Measurements from ENCODE around the gene ACSS3. TPM values are rescaled to one million over a fixed set of nuclear protein-coding genes. Genes with fewer than 3 reads are reported as not detected.
"Not testable (repeated sequence)": the region's sequence is repeated elsewhere in the genome, so short reads cannot be mapped to it uniquely, and the experiment has no call there.

Gene ACSS3
- polyA plus RNA-seq, 3 donors from 2014 or later = not detected

DNA sequence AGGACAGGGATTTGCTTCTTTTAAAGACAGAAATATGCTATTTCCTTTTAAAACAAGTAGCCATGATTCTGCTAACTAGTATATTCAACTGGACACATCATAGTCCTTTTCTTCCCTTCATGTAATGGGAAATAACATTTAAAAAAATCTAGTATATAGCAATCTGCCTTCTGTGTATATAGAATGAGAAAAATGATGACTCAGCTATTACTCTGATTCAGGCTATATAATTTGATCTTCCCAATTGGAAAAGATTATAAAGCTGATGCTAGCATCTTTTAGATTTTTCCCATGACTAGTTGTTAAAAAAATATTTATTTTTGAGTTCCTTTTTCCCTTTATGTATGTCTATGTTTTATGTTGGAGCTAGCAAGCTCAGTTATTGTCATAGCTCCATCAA, 86.9 kb downstream of the ACSS3 start:
- H3K27me3 Mint-ChIP-seq (ENCODE audit: low read depth in 3 of 3) = peaks cover 0 to 4% (median 0%) of the 10 kb centered on the region in 3 donors
- peaks cover 3 to 30% (median 6%) of the 10 kb centered on the region in 6 donors for H3K9me3 Mint-ChIP-seq
- no peaks in the 10 kb centered on the region for H3K36me3 Mint-ChIP-seq
- no peak overlapping the region for H3K4me3 Mint-ChIP-seq
- no peak overlapping the region for H3K27ac Mint-ChIP-seq
- H3K4me1 Mint-ChIP-seq = no peaks in the 10 kb centered on the region
- DNase-seq = no peak

DNA sequence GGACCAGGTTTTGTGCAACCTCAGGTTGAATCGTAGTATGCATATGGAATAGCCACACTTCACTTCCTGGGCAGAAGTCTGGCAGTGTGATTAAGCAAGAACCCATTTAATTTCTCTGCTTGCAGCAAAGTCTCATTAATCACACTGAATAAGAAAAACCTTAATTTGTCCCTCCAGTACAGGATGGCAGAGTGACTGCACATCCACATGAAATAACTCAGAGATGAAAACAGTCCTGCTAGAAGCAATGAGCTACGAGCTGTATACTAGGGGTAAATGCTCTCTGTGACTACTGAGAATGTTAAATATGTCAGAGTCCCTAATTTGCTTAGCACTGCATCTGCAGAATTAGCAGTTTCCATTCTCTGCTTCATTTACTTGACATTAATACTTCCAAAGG, 88.9 kb downstream of the ACSS3 start:
- Mint-ChIP-seq H3K27ac (no peak overlapping the region), H3K4me1 (no peaks in the 10 kb centered on the region), H3K4me3 (no peak overlapping the region), H3K9me3 (peaks cover 3 to 30% (median 6%) of the 10 kb centered on the region in 6 donors), H3K36me3 (no peaks in the 10 kb centered on the region), H3K27me3 (ENCODE audit: low read depth in 3 of 3) (peaks cover 0 to 4% (median 0%) of the 10 kb centered on the region in 3 donors)
- DNase-seq = no peak

DNA sequence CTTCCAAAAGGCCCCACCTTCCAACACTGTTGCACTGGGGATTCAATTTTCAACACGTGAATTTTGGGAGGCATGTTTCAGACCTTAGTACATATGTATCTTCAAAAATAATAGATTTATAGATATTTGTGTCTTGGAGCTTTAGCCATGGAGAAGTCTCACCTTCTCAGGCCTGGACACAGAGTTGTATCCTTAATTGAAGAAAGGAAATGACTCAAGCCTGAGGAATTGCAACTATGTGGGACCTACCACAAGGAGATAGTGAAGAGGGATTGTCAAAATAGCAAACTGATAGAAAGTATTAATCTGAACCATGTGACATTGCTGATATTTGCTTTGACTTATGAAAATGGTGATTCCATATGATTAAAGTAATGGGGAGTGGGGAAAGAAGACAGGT, 89.8 kb downstream of the ACSS3 start:
- Mint-ChIP-seq H3K36me3 (no peaks in the 10 kb centered on the region), H3K27me3 (ENCODE audit: low read depth in 3 of 3) (peaks cover 0 to 2% (median 0%) of the 10 kb centered on the region in 3 donors), H3K9me3 (peaks cover 3 to 30% (median 6%) of the 10 kb centered on the region in 6 donors), H3K4me3 (no peak overlapping the region), H3K4me1 (no peaks in the 10 kb centered on the region), H3K27ac (no peak overlapping the region)
- no peak for DNase-seq

DNA sequence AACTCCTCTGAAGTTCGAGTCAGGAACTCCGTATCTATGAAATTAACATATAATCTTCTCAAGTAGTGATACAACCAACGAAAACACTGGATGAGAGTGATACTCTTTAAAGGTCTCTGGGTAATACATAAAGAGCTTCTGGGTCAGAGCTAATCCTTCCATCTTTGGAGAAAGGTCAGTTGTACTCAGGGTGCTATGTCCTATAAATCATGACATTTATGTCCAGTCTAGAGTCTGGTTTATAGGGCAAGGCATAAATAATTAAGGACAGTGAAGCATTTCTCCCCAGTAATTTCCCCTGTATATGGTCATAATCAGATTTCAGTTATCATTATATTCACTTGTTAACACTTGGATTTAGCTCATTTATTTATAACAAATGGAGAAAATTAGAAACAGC, 90.6 kb downstream of the ACSS3 start:
- Mint-ChIP-seq H3K4me1 (no peaks in the 10 kb centered on the region), H3K36me3 (no peaks in the 10 kb centered on the region), H3K4me3 (no peak overlapping the region), H3K27ac (no peak overlapping the region), H3K9me3 (peaks cover 2 to 30% (median 7%) of the 10 kb centered on the region in 6 donors), H3K27me3 (ENCODE audit: low read depth in 3 of 3) (peaks cover 0 to 2% (median 0%) of the 10 kb centered on the region in 3 donors)
- no peak for DNase-seq

DNA sequence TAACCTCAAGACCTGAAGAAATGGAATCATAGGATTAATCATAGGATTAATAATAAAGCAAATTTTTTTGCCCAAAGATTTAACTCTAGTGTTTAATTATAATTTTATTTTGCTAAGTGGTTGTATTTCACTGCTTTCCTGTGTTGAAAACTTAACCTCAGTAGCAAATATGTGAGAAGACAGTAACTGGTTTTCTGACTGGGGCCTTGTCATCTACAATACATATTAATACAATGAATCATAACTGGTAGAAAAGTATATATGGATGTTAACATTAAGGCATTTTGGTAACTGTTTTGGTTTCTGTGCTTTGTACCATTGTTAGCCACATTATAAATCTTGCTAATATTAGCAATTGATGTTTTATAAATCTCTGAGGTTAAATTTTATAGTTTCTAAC, 92.2 kb downstream of the ACSS3 start:
- Mint-ChIP-seq H3K4me1 (no peaks in the 10 kb centered on the region), H3K27ac (no peak overlapping the region), H3K9me3 (peaks cover 4 to 30% (median 10%) of the 10 kb centered on the region in 6 donors), H3K36me3 (no peaks in the 10 kb centered on the region), H3K4me3 (no peak overlapping the region), H3K27me3 (ENCODE audit: low read depth in 3 of 3) (peaks cover 0 to 2% (median 0%) of the 10 kb centered on the region in 3 donors)
- no peak for DNase-seq

DNA sequence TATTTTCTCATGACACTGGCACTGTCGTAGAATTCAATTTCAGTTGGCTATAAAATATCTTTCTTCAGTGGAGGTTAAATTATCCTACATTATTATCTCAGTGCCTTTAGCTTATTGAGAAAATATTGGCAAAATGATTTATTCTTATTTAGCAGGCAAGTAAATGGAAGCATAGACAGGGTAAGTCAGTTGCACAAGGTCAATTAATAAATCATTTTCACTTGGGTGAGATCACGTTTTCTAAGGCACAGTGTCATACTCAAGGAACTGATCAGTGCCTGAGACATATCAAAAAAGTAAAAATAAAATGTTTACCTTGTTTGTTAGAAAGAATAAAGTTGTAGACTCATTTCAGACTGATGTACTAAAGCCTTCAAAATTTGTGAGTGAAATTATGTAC, 95.0 kb downstream of the ACSS3 start:
- peaks cover 10 to 30% (median 17%) of the 10 kb centered on the region in 6 donors for H3K9me3 Mint-ChIP-seq
- H3K27ac Mint-ChIP-seq = no peak overlapping the region
- H3K4me1 Mint-ChIP-seq = no peaks in the 10 kb centered on the region
- no peak for DNase-seq
- peaks cover 0 to under 1% (median 0%) of the 10 kb centered on the region in 3 donors for H3K27me3 Mint-ChIP-seq (ENCODE audit: low read depth in 3 of 3)
- H3K36me3 Mint-ChIP-seq = no peaks in the 10 kb centered on the region
- no peak overlapping the region for H3K4me3 Mint-ChIP-seq

DNA sequence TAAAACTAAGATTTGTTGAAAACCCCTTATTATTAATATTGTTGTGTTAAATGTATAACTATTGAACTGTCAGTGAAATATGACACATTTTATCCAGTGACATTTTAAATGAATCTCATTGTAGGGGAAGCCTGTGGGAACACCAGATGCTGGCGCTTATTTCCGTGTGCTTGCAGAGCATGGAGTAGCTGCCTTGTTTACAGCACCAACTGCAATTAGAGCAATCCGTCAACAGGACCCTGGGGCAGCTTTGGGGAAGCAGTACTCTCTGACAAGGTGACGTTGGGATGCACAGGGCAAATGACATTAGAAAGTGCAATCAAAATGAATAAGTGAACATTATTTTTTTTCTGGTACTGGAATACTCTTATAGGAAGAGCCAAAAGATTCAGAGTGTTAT, 96.8 kb downstream of the ACSS3 start:
- H3K9me3 Mint-ChIP-seq = peaks cover 8 to 27% (median 18%) of the 10 kb centered on the region in 6 donors
- no peaks in the 10 kb centered on the region for H3K27me3 Mint-ChIP-seq (ENCODE audit: low read depth in 3 of 3)
- H3K36me3 Mint-ChIP-seq = no peaks in the 10 kb centered on the region
- no peak overlapping the region for H3K4me3 Mint-ChIP-seq
- no peak overlapping the region for H3K27ac Mint-ChIP-seq
- DNase-seq = no peak
- H3K4me1 Mint-ChIP-seq = no peaks in the 10 kb centered on the region

DNA sequence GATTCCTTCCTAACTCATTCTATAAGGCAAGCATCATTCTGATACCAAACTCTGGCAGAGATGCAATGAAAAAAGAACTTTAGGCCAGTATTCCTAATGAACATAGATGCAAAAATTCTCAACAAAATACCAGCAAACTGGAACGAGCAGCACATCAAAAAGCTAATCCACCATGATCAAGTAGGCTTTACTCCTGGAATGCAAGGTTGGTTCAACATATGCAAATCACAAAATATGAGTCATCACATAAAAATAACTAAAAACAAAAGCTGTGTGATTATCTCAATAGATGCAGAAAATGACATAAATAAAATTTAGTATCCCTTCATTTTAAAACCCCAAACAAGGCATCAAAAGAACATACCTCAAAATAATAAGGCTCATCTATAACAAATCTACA, 98.9 kb downstream of the ACSS3 start:
- Mint-ChIP-seq H3K36me3 (no peaks in the 10 kb centered on the region), H3K27ac (no peak overlapping the region), H3K4me1 (no peaks in the 10 kb centered on the region), H3K4me3 (no peak overlapping the region), H3K9me3 (peaks cover 8 to 26% (median 19%) of the 10 kb centered on the region in 6 donors), H3K27me3 (ENCODE audit: low read depth in 3 of 3) (no peaks in the 10 kb centered on the region)
- no peak for DNase-seq

DNA sequence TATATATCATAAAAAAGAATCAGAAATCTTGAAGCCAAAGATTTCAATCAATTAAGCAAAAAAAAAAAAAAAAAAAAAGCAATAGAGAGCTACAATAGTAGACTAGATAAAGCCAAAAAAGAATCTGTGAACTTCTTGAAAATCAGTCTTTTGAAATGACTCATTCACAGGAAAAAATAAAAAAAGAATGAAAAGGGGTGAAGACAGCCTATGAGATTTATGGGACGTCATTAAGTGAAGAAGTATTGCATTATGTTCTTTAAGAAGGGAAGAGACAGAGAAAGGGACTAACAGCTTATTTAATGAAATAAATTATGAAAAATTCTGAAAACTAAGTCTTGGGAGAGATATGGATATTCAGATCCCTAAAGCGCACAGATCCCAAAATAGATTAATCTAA, 103.8 kb downstream of the ACSS3 start:
- Mint-ChIP-seq H3K36me3 (peaks cover 0 to 3% (median 0%) of the 10 kb centered on the region in 3 donors), H3K9me3 (peaks cover 3 to 41% (median 16%) of the 10 kb centered on the region in 6 donors), H3K4me3 (no peak overlapping the region), H3K4me1 (no peaks in the 10 kb centered on the region), H3K27ac (no peak overlapping the region), H3K27me3 (ENCODE audit: low read depth in 3 of 3) (no peaks in the 10 kb centered on the region)
- no peak for DNase-seq

DNA sequence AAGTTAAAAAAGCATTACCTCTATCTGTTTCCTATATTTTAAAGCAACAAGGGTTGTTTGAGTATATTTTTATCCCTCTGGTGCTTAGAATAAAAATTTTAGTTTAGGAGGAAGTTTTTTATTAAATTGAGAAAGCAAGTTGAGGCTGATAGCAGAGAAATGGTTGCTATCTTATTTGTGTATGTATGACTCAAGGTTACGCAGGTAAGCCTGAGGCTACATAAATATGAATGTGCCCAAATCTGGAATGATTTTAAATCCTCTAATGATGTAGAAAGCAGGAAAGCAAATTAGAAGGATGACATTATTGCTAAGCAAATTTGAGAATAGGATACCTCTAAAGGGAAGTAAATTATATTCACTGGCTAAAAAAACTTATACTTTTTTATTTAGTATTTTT, 109.8 kb downstream of the ACSS3 start:
- no peak overlapping the region for H3K4me3 Mint-ChIP-seq
- no peaks in the 10 kb centered on the region for H3K4me1 Mint-ChIP-seq
- no peaks in the 10 kb centered on the region for H3K27me3 Mint-ChIP-seq (ENCODE audit: low read depth in 3 of 3)
- H3K36me3 Mint-ChIP-seq = peaks cover 0 to 1% (median 0%) of the 10 kb centered on the region in 3 donors
- DNase-seq = no peak
- no peak overlapping the region for H3K27ac Mint-ChIP-seq
- peaks cover 4 to 47% (median 16%) of the 10 kb centered on the region in 6 donors for H3K9me3 Mint-ChIP-seq

DNA sequence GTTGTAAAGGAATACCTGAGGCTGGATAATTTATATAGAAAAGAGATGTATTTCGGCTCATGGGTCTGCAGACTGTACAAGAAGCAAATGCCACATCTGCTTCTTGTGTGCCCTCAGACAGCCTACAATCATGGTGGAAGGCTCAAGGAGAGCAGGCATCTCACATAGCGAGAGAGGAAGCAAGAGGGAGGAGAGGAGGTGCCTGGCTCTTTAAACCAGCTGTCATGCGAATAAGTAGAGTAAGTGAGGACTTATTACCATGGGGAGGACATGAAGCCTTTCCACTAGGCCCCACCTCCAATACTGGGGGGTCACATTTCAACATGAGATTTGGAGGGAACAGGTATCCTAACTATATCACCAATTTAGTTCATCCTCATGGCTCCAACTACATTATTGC, 118.7 kb downstream of the ACSS3 start:
- Mint-ChIP-seq H3K27ac (no peak overlapping the region), H3K27me3 (ENCODE audit: low read depth in 3 of 3) (peaks cover 0 to 1% (median 0%) of the 10 kb centered on the region in 3 donors), H3K9me3 (peaks cover 8 to 51% (median 14%) of the 10 kb centered on the region in 6 donors), H3K4me1 (no peaks in the 10 kb centered on the region), H3K36me3 (peaks cover 0 to 3% (median 0%) of the 10 kb centered on the region in 3 donors), H3K4me3 (no peak overlapping the region)
- DNase-seq = no peak

DNA sequence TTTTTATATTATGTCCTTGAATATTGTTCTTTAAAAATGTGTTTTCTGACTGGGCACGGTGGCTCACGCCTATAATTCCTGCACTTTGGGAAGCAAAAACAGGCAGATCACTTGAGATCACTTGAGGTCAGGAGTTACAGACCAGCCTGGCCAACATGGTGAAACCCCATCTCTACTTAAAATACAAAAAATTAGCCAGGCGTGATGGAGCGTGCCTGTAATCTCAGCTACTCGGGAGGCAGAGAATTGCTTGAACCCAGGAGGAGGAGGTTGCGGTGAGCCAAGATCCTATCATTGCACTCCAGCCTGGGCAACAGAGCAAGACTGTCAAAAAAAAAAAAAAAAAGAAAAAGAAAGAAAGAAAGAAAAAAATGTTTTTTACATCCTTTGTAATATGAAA, 122.7 kb downstream of the ACSS3 start:
- peaks cover 6 to 41% (median 11%) of the 10 kb centered on the region in 6 donors for H3K9me3 Mint-ChIP-seq

DNA sequence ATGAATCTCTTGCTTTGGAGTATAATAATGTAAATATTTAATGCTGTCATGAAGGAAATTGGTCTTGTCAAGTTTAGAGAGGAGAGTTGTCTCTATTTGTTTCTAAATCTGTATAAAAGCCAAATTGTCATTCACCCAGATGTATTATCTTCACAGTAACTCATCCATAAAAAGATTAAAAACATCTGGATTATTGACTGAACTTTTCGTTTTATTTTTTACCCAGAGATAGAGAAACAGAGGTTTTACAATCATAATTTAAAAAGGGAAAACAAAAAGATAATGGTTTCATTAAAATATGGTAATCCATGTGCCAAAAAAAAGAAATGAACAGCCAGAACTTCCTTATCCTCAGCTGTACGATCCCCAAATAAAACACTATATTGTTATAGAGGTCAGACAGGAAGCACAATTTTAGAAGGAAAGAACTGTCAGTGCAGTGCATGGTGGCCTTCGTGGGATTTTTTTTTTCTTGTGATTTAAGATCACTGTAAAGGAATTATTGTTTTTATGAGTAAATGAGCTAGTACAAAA, 125.9 kb downstream of the ACSS3 start:
- Mint-ChIP-seq H3K4me1 (no peaks in the 10 kb centered on the region), H3K27me3 (ENCODE audit: low read depth in 3 of 3) (no peaks in the 10 kb centered on the region), H3K27ac (no peak overlapping the region), H3K9me3 (peaks cover 1 to 29% (median 5%) of the 10 kb centered on the region in 6 donors), H3K4me3 (no peak overlapping the region), H3K36me3 (no peaks in the 10 kb centered on the region)
- no peak for DNase-seq

More for the DNA sequence above, 122.7 kb downstream of the ACSS3 start:
- H3K36me3 Mint-ChIP-seq; H3K27ac Mint-ChIP-seq; H3K4me1 Mint-ChIP-seq; DNase-seq; H3K4me3 Mint-ChIP-seq; H3K27me3 Mint-ChIP-seq (ENCODE audit: low read depth in 3 of 3): not testable (repeated sequence)

DNA sequence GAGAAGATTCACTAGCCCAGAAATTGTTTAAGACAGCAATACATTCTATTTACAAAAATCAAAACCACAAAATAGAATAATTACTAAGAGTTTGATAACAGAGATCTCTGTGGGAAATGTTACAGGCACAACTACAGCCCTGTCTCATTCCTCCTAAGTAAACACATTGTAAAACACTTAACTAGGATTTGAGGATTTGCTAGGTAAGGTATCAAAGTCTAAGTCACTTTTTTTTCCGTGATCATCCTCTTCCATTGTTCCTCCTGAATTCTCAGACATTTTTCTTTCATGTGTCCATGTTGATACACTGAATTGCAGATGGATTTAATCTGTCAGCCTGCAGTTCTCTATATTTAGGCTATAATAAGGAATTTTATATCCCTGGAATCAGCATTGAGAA, 127.5 kb downstream of the ACSS3 start:
- no peak for DNase-seq
- Mint-ChIP-seq H3K36me3 (no peaks in the 10 kb centered on the region), H3K27ac (no peak overlapping the region), H3K27me3 (ENCODE audit: low read depth in 3 of 3) (no peaks in the 10 kb centered on the region), H3K4me3 (no peak overlapping the region), H3K4me1 (no peaks in the 10 kb centered on the region), H3K9me3 (peaks cover 0 to 20% (median 4%) of the 10 kb centered on the region in 6 donors)

DNA sequence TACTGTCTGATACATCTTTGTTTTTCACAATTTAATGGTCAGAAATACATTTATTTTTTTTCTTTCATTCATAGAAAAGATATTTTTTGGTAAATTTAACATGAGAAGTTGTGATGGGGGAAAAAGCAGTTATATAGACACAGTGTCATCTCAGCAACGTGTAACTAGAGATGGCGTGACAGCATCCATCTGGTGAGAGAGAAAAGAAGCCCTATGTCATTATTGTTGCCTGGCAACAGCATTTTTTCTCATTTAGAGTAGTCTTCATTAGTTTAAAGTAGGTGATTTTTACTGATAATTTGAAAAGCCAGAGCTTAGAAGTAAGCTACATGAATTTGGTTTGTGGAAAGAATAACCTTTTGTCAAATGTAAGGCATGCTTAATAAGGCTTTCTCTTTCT, 128.6 kb downstream of the ACSS3 start:
- Mint-ChIP-seq H3K36me3 (no peaks in the 10 kb centered on the region), H3K4me1 (no peaks in the 10 kb centered on the region), H3K4me3 (no peak overlapping the region), H3K27me3 (ENCODE audit: low read depth in 3 of 3) (peaks cover 0 to 1% (median 0%) of the 10 kb centered on the region in 3 donors), H3K27ac (no peak overlapping the region), H3K9me3 (peaks cover 0 to 19% (median 4%) of the 10 kb centered on the region in 6 donors)
- DNase-seq = no peak
